ENCODE measurements around the gene TPST2. TPM values are rescaled to one million over a fixed set of nuclear protein-coding genes. Genes with fewer than 3 reads are reported as not detected.

TPST2 gene
- total and polyA plus RNA-seq, 9 of the 15 experiments (the other 6 are each of a cell fraction or from before 2014, with no cell fraction given), result 14.2 to 123 (median 60.1) TPM

DNA sequence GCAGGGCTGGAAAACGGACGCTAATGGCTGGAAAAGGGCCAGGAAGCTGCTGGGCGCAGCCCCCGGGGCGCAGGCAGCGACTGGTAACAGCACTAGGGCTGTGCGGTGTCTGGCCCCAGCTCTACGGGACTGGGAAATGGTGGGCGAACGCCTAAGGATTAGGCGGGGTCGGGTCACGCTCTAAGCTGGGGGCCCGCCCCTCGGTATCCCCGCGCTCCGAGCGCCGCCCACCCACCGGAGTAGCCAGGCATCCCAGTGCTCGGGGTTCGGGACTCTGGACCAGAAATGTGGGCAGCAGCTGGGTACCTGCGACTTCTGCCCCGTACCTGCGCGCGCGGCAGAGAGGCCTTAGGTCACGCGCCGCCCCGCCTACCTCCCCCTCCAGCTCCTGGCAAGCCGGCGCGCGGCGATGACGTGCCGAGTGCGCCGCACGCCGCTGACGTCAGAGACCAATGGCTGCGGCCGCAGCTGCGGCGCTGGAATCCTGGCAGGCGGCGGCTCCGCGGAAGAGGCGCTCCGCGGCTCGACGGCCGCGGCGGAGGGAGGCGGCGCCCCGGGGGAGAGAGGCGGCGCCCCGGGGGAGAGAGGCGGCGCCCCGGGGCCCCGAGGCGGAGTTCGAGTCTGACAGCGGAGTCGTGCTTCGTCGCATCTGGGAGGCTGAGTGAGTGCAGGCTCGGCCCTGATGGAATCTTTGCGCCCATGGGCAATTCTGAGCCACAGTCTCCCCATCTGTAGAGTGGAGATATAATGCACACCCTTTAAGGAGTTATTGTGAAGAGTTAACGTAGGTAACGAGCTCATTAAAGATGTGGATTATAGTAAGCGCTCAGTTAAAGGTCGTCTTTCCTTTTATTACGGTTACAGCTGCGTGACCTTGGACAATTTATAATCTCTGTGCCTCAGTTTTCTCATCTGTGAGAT is 106.2 kb downstream of the TPST2 start, which contains the start of the genes HPS4 and SRRD (continued):
- TF ChIP-seq ZNF143 (CRISPR knock-in tag; IDR thresholded peaks at IDR 0.05) (no peak), LEF1 (IDR thresholded peaks at IDR 0.05) (no peak), CBFA2T2 (conservative IDR thresholded peaks at IDR 0.05) (0 out of 2 replicates have a peak, but pooled peaks have one; percentile 18), TARDBP (IDR thresholded peaks at IDR 0.05) (no peak), SIN3A (IDR thresholded peaks at IDR 0.05; ENCODE audit: borderline replicate concordance in 2 of 2, control insufficient read depth in 1 of 2, low read depth in 2 of 2, low read length in 2 of 2) (peak; percentile 85 to 90; a peak in 3 of 4 replicates), NR3C1 (CRISPR knock-in tag; IDR thresholded peaks at IDR 0.05) (no peak), GATAD2A (IDR thresholded peaks at IDR 0.05) (no peak), NCOA1 (IDR thresholded peaks at IDR 0.05; ENCODE audit: low read depth) (no peak), TRIM28 (IDR thresholded peaks at IDR 0.05) (no peak), MEIS2 (IDR thresholded peaks at IDR 0.05; ENCODE audit: partially characterized antibody) (no peak), NFRKB (IDR thresholded peaks at IDR 0.05; ENCODE audit: low read depth) (no peak), PPARD (CRISPR knock-in tag; IDR thresholded peaks at IDR 0.05) (no peak), HMG20B (CRISPR knock-in tag; IDR thresholded peaks at IDR 0.05) (no peak), TSC22D4 (tag; IDR thresholded peaks at IDR 0.05) (no peak), ZC3H4 (CRISPR knock-in tag; IDR thresholded peaks at IDR 0.05; ENCODE audit: borderline replicate concordance) (no peak), EP300 (IDR thresholded peaks at IDR 0.05; ENCODE audit: low read length) (no peak)
- TF ChIP-seq, protein P1, sequence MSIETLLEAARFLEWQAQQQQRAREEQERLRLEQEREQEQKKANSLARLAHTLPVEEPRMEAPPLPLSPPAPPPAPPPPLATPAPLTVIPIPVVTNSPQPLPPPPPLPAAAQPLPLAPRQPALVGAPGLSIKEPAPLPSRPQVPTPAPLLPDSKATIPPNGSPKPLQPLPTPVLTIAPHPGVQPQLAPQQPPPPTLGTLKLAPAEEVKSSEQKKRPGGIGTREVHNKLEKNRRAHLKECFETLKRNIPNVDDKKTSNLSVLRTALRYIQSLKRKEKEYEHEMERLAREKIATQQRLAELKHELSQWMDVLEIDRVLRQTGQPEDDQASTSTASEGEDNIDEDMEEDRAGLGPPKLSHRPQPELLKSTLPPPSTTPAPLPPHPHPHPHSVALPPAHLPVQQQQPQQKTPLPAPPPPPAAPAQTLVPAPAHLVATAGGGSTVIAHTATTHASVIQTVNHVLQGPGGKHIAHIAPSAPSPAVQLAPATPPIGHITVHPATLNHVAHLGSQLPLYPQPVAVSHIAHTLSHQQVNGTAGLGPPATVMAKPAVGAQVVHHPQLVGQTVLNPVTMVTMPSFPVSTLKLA (conservative IDR thresholded peaks at IDR 0.05), result peak; percentile 79 to 93
- TF ChIP-seq, protein P2, sequence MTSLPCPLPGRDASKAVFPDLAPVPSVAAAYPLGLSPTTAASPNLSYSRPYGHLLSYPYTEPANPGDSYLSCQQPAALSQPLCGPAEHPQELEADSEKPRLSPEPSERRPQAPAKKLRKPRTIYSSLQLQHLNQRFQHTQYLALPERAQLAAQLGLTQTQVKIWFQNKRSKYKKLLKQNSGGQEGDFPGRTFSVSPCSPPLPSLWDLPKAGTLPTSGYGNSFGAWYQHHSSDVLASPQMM (CRISPR knock-in tag; IDR thresholded peaks at IDR 0.05), result no peak
- TF ChIP-seq, protein P3, sequence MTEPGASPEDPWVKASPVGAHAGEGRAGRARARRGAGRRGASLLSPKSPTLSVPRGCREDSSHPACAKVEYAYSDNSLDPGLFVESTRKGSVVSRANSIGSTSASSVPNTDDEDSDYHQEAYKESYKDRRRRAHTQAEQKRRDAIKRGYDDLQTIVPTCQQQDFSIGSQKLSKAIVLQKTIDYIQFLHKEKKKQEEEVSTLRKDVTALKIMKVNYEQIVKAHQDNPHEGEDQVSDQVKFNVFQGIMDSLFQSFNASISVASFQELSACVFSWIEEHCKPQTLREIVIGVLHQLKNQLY (CRISPR knock-in tag; conservative IDR thresholded peaks at IDR 0.05), result no peak
- TF ChIP-seq, protein P4, sequence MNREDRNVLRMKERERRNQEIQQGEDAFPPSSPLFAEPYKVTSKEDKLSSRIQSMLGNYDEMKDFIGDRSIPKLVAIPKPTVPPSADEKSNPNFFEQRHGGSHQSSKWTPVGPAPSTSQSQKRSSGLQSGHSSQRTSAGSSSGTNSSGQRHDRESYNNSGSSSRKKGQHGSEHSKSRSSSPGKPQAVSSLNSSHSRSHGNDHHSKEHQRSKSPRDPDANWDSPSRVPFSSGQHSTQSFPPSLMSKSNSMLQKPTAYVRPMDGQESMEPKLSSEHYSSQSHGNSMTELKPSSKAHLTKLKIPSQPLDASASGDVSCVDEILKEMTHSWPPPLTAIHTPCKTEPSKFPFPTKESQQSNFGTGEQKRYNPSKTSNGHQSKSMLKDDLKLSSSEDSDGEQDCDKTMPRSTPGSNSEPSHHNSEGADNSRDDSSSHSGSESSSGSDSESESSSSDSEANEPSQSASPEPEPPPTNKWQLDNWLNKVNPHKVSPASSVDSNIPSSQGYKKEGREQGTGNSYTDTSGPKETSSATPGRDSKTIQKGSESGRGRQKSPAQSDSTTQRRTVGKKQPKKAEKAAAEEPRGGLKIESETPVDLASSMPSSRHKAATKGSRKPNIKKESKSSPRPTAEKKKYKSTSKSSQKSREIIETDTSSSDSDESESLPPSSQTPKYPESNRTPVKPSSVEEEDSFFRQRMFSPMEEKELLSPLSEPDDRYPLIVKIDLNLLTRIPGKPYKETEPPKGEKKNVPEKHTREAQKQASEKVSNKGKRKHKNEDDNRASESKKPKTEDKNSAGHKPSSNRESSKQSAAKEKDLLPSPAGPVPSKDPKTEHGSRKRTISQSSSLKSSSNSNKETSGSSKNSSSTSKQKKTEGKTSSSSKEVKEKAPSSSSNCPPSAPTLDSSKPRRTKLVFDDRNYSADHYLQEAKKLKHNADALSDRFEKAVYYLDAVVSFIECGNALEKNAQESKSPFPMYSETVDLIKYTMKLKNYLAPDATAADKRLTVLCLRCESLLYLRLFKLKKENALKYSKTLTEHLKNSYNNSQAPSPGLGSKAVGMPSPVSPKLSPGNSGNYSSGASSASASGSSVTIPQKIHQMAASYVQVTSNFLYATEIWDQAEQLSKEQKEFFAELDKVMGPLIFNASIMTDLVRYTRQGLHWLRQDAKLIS (CRISPR knock-in tag; IDR thresholded peaks at IDR 0.05), result no peak
- TF ChIP-seq, protein P5, sequence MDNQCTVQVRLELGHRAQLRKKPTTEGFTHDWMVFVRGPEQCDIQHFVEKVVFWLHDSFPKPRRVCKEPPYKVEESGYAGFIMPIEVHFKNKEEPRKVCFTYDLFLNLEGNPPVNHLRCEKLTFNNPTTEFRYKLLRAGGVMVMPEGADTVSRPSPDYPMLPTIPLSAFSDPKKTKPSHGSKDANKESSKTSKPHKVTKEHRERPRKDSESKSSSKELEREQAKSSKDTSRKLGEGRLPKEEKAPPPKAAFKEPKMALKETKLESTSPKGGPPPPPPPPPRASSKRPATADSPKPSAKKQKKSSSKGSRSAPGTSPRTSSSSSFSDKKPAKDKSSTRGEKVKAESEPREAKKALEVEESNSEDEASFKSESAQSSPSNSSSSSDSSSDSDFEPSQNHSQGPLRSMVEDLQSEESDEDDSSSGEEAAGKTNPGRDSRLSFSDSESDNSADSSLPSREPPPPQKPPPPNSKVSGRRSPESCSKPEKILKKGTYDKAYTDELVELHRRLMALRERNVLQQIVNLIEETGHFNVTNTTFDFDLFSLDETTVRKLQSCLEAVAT (IDR thresholded peaks at IDR 0.05), result 0 out of 4 replicates have a peak, but pooled peaks of 1 of the 2 experiments have one; percentile 35
